GM23248 (cell line): ENCODE measurements around the gene ANGEL2.

ENCODE experiments used
- EZH2 ChIP-seq: fragments of 200-600 bp; sonication (generic); IDR thresholded peaks from 2 replicates; pipeline ENCODE4 v1.6.1; 2018; ENCODE audit warnings: antibody characterized with exemption, mild to moderate bottlenecking; ENCODE audit not compliant: insufficient read depth, poor library complexity, severe bottlenecking
- EZH2phosphoT487 ChIP-seq: fragments of 200-600 bp; sonication (generic); IDR thresholded peaks from 2 replicates; pipeline ENCODE4 v1.6.1; 2018; ENCODE audit warnings: antibody characterized with exemption, moderate library complexity, mild to moderate bottlenecking, low read depth; ENCODE audit not compliant: insufficient read depth

GRCh38 chr1:212955961-212956620, 59.6 kb downstream of the ANGEL2 start:
- TF ChIP-seq EZH2 (no peak), EZH2phosphoT487 (no peak)
